Neural progenitor cell (in vitro differentiated cells): Measurements from ENCODE around the gene SYT15. TPM values are rescaled to one million over a fixed set of nuclear protein-coding genes. Genes with fewer than 3 reads are reported as not detected.

Experiments
- DNase-seq: peaks from one replicate; pipeline ENCODE4 v3.0.0-alpha.2; 2016; ENCODE audit warnings: low spot score
- H2AFZ ChIP-seq: fragments of 200-600 bp; sonication (generic); replicated peaks from 2 replicates; pipeline ENCODE4 v1.6.1; 2016; ENCODE audit warnings: antibody characterized with exemption
- H3F3A ChIP-seq: fragments of 200-600 bp; sonication (generic); 2 replicates; pipeline ENCODE4 v1.6.1; 2016; ENCODE audit warnings: antibody characterized with exemption, low read depth
- H3K27ac ChIP-seq: fragments of 200-600 bp; sonication (generic); 2 replicates; pipeline ENCODE4 v1.5.1; 2016; ENCODE audit warnings: mild to moderate bottlenecking
- H3K27me3 ChIP-seq: fragments of 200-600 bp; sonication (generic); 2 replicates; pipeline ENCODE4 v1.6.1; 2016; ENCODE audit warnings: mild to moderate bottlenecking, moderate library complexity
- H3K36me3 ChIP-seq: fragments of 200-600 bp; sonication (generic); 2 replicates; pipeline ENCODE4 v1.5.1; 2016
- H3K4me1 ChIP-seq: fragments of 200-600 bp; sonication (generic); 2 replicates; pipeline ENCODE4 v1.6.1; 2016; ENCODE audit warnings: mixed run types
- H3K4me2 ChIP-seq: fragments of 200-600 bp; sonication (generic); 2 replicates; pipeline ENCODE4 v1.6.1; 2016
- H3K4me3 ChIP-seq: fragments of 200-600 bp; sonication (generic); 2 replicates; pipeline ENCODE4 v1.5.1; 2016
- H3K79me2 ChIP-seq: fragments of 200-600 bp; sonication (generic); 2 replicates; pipeline ENCODE4 v1.6.1; 2016; ENCODE audit warnings: low read depth
- H3K9ac ChIP-seq: fragments of 200-600 bp; sonication (generic); 2 replicates; pipeline ENCODE4 v1.6.1; 2016
- H3K9me3 ChIP-seq: fragments of 200-600 bp; sonication (generic); 2 replicates; pipeline ENCODE4 v1.5.1; 2016; ENCODE audit warnings: low read depth
- H4K20me1 ChIP-seq: fragments of 200-600 bp; sonication (generic); 2 replicates; pipeline ENCODE4 v1.6.1; 2016; ENCODE audit warnings: low read depth
- H3K27ac Mint-ChIP-seq: 3 replicates; pipeline ENCODE4 v1.8.0; 2021; ENCODE audit warnings: mixed read lengths
- H3K27me3 Mint-ChIP-seq: 2 replicates; pipeline ENCODE4 v1.8.0; 2022; ENCODE audit warnings: low read depth, mild to moderate bottlenecking, inconsistent platforms, moderate library complexity, mixed read lengths; ENCODE audit not compliant: insufficient read depth
- H3K36me3 Mint-ChIP-seq: 3 replicates; pipeline ENCODE4 v1.8.0; 2021; ENCODE audit warnings: mixed read lengths
- H3K4me1 Mint-ChIP-seq: 3 replicates; pipeline ENCODE4 v1.8.0; 2021; ENCODE audit warnings: mixed read lengths
- H3K4me3 Mint-ChIP-seq: 3 replicates; pipeline ENCODE4 v1.8.0; 2021; ENCODE audit warnings: mild to moderate bottlenecking, moderate library complexity, mixed read lengths
- H3K9me3 Mint-ChIP-seq: 3 replicates; pipeline ENCODE4 v1.8.0; 2020; ENCODE audit warnings: mixed read lengths
- CTCF ChIP-seq: fragments of 200-600 bp; sonication (generic); IDR thresholded peaks from 2 replicates; pipeline ENCODE4 v1.5.1; 2017; ENCODE audit warnings: antibody characterized with exemption, mild to moderate bottlenecking
- EZH2 ChIP-seq: fragments of 200-600 bp; sonication (generic); IDR thresholded peaks from 2 replicates; pipeline ENCODE4 v1.6.1; 2017; ENCODE audit warnings: antibody characterized with exemption, mild to moderate bottlenecking, moderate library complexity
- EZH2phosphoT487 ChIP-seq: fragments of 200-600 bp; sonication (generic); IDR thresholded peaks from 2 replicates; pipeline ENCODE4 v1.6.1; 2017; ENCODE audit warnings: antibody characterized with exemption
- total RNA-seq: library from RNA; depleted of rRNA; stranded (reverse); fragments of >200 nt; gene quantifications from 2 replicates; pipeline ENCODE4 v1.2.3, GENCODE V29; 2015; ENCODE audit warnings: low replicate concordance

SYT15 gene
- total RNA-seq, 1 donor from 2014 or later = 0.17 TPM

- no peaks in the 10 kb centered on the region for H3K36me3 ChIP-seq
- Mint-ChIP-seq H3K27me3 (peaks cover 10% of the 10 kb centered on the region), H3K36me3 (no peaks in the 10 kb centered on the region), H3K4me3 (peak overlapping the region; percentile 39), H3K9me3 (no peaks in the 10 kb centered on the region), H3K4me1 (no peaks in the 10 kb centered on the region), H3K27ac (peak overlapping the region; percentile 26)
- no peak overlapping the region for H3K27ac ChIP-seq
- H3K9me3 ChIP-seq = no peaks in the 10 kb centered on the region
- DNase-seq = no peak
- no peak overlapping the region for H3K9ac ChIP-seq
- H4K20me1 ChIP-seq = no peaks in the 10 kb centered on the region
- no peak overlapping the region for H3K4me2 ChIP-seq
- peaks cover 5% of the 10 kb centered on the region for H3F3A ChIP-seq
- TF ChIP-seq CTCF = no peak
- no peak for TF ChIP-seq EZH2phosphoT487
- no peak for TF ChIP-seq EZH2
- H3K27me3 ChIP-seq = no peaks in the 10 kb centered on the region
- peaks cover 8% of the 10 kb centered on the region for H3K4me1 ChIP-seq
- H2AFZ ChIP-seq = no peak overlapping the region
- no peak overlapping the region for H3K4me3 ChIP-seq
- H3K79me2 ChIP-seq = no peaks in the 10 kb centered on the region
These were observed 31.1 kb upstream of the SYT15 start for GRCh38 chr10:46547541-46548497.

DNA sequence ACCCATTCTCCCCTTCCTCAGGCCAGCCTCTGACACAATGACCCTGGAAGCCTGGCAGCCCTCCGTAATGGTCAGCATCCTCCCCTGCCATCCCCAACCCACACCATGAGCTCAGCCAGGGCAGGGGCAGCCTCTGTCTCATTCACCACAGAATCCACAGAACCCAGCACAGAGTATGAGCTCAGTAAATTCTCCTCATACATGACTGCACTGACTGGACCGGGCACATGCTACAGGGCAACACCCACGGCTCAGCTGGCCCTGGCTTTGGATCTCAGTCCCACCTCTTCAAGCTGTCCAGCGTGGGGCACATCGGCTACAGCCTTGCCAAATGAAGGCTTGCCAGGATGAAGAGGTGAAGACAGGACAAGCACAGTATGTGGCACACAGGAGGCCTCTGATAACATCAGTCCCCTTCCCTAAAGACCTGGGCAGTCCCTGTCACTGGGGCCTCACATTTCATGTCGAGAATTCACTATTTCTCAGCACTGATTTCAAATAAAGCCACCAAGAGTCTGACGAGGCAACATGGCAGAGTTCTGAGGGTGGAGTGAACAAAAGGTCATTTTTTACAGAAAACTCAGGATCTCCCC is 30.3 kb upstream of the SYT15 start:
- Mint-ChIP-seq H3K9me3 (no peaks in the 10 kb centered on the region), H3K27ac (peak overlapping the region; percentile 26), H3K4me1 (no peaks in the 10 kb centered on the region), H3K36me3 (no peaks in the 10 kb centered on the region), H3K27me3 (peaks cover 5% of the 10 kb centered on the region), H3K4me3 (no peak overlapping the region)
- Histone ChIP-seq H3K79me2 (no peaks in the 10 kb centered on the region), H3K4me3 (no peak overlapping the region), H3K27ac (no peak overlapping the region), H3K36me3 (no peaks in the 10 kb centered on the region), H3K4me1 (no peaks in the 10 kb centered on the region), H3K27me3 (no peaks in the 10 kb centered on the region), H3F3A (no peaks in the 10 kb centered on the region), H3K9me3 (no peaks in the 10 kb centered on the region), H3K4me2 (no peak overlapping the region), H4K20me1 (no peaks in the 10 kb centered on the region), H3K9ac (no peak overlapping the region), H2AFZ (no peak overlapping the region)
- no peak for TF ChIP-seq CTCF
- no peak for TF ChIP-seq EZH2
- TF ChIP-seq EZH2phosphoT487 = no peak
- DNase-seq = no peak

DNA sequence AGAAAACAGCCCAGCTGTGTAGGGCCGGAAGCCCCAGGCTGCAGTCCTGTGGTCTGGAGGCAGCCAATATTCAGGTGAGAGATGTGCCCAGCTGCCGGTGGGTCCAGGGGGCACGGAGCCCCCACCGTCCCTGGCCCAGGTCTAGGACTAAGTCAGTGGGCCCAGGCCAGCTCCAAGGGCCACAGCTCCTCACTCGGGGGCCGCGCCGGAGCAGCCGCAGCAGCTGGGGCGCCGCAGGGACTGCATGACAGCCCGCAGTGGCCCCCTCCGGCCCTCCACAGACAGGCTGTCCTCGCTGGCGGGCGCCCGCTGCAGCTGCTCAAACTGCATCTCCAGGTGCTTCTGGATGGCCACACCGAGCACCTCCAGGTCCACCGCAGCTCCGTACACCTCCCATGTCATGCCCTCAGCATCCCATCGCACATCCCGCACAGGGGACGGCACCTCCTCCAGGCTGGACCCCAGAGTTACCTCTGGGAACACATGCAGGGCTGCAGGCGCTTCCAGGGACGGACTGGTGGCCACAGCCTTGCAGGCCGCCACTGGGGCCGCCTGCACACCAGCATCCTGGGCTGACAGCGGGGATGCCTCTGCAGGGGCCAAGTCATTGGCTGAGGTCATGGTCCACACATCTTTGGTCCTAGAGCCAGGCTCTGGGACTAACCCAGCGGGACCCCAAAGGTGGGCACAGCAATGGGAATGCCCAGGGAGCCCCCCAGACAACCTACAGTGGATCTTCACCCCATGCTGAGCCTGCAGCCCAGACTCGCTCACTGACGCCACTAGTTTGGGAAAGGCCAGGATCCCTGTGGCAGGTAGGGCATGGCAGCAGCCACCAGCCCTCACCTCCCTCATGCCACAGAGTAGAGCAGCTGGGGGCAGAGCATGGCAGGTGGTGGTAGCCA is 29.5 kb upstream of the SYT15 start:
- Histone ChIP-seq H3K27ac (no peak overlapping the region), H3K4me3 (no peak overlapping the region), H4K20me1 (no peaks in the 10 kb centered on the region), H2AFZ (no peak overlapping the region), H3K4me1 (no peaks in the 10 kb centered on the region), H3K27me3 (no peaks in the 10 kb centered on the region), H3K4me2 (no peak overlapping the region), H3K9me3 (no peaks in the 10 kb centered on the region), H3F3A (no peaks in the 10 kb centered on the region), H3K36me3 (no peaks in the 10 kb centered on the region), H3K79me2 (no peaks in the 10 kb centered on the region), H3K9ac (no peak overlapping the region)
- H3K4me1 Mint-ChIP-seq = no peaks in the 10 kb centered on the region
- no peak overlapping the region for H3K4me3 Mint-ChIP-seq
- H3K9me3 Mint-ChIP-seq = no peaks in the 10 kb centered on the region
- TF ChIP-seq CTCF (no peak), EZH2 (no peak), EZH2phosphoT487 (no peak)
- H3K27ac Mint-ChIP-seq = no peak overlapping the region
- H3K27me3 Mint-ChIP-seq = no peaks in the 10 kb centered on the region
- DNase-seq = no peak
- no peaks in the 10 kb centered on the region for H3K36me3 Mint-ChIP-seq
